Panc1 (cell line): ENCODE results near the gene SNRPA.

Experiments
- CTCF ChIP-seq: fragments of 450-650 bp; IDR thresholded peaks from 2 replicates; pipeline ENCODE4 v1.5.1; 2017; ENCODE audit warnings: mild to moderate bottlenecking
- SIN3A ChIP-seq: IDR thresholded peaks from 2 replicates; pipeline ENCODE4 v1.6.1; 2012; ENCODE audit warnings: low read depth, mild to moderate bottlenecking, low read length, moderate library complexity, borderline replicate concordance; ENCODE audit not compliant: insufficient read depth

GRCh38 chr19:40705950-40706619 lies 44.9 kb upstream of the SNRPA start:
- TF ChIP-seq CTCF (no peak), SIN3A (no peak)
